ENCODE measurements around the gene TMEM255B.

The TMEM255B gene

DNA sequence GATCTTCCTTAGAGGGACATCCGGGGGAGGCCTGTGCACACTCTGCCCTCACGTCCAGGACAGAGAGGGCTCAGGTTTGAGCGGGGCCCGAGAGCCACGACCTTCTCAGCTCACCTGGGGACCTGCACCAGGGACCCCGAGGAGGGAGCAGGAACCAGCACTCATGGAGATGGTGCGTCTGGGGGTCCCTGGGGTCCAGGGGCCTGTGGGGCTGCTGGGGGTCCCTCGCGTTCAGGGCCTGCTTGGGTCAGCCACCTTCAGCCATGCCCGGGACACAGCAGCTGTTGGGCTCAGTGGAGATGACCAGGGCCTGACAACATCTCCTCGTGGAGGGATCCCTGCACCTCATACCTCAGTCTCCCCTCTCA is 47.1 kb downstream of the TMEM255B start:
- no peak for DNase-seq

- no peak for DNase-seq
These were observed 47.5 kb downstream of the TMEM255B start for GRCh38 chr13:113806526-113806925.

GRCh38 chr13:113808058-113808834 is 49.2 kb downstream of the TMEM255B start:
- DNase-seq, result no peak

DNA sequence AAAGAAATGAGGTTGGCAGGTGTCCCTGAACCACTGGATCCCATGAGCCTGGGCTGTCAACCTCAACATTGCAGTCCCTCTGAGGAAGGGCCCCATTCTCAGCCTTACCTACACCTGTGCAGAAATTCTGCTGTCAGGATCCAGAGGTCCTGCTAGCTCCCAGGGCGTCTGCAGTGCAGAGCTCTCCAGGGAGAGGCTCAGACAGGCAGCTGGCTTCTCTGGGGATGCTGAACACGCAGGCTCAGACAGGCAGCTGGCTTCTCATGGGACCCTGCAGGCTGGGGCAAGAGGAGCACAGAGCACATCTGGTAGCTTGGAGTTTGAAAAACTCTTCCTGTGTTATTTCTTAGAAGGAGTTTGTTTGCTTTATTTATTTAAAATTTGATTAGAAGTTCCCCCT is 50.9 kb downstream of the TMEM255B start:
- DNase-seq, result no peak

DNA sequence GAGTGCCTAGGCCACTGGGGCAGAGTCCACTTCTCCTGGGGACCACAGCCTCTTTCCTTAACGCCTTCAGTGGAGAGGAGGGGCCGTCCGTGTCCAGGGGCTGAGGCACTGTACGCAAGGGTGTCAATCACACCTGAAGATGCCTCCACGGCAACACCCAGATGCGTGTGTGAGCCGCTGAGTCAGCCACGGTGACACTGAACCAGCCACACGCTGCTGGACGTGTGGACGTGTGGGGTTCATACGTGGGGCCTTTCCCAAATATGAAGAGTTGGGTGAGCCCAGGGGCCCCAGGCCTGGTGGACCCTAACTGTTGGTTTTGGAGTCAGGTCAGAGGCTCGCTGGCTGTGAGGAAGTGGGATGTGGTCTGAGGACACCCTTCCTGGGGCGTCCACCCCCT is 51.6 kb downstream of the TMEM255B start:
- DNase-seq, result no peak

- DNase-seq, result no peak
These were observed 52.3 kb downstream of the TMEM255B start for GRCh38 chr13:113811081-113811928.

DNA sequence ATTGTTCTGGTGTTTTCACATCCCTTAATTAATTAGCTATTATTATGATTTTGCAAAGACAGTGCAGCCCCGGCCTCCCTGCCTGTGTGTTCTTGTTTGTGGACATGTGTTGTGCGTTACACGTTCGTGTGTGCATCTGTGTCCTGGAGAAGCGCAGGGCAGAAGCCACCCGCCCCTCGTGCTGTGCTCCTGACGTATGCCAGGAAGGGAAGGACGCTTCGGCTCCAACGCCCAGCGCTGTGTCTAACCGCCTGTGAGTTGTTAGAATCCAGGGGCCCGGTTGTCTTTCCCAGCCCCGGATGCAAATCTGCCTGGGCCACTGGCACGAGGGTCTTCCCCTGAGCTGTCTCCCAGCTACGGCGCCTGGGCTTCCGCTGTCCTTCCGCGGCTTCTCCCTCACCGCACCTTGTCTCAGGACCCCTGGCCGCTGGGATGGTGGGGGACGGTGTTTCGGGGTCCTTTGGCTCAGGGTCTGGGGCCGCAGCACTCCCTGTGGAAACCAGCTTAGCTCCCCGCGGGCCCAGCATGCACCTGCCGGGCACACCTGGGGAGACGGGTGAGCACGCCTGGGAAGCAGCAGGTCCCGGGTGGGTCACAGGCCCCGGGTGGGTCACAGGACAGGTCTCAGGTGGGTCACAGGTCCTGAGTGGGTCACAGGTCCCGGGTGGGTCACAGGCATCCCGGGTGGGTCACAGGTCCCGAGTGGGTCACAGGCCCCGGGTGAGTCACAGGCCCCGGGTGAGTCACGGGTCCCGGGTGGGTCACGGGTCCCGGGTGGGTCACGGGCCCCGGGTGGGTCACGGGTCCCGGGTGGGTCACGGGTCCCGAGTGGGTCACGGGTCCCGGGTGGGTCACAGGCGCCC is 53.4 kb downstream of the TMEM255B start:
- no peak for DNase-seq

DNA sequence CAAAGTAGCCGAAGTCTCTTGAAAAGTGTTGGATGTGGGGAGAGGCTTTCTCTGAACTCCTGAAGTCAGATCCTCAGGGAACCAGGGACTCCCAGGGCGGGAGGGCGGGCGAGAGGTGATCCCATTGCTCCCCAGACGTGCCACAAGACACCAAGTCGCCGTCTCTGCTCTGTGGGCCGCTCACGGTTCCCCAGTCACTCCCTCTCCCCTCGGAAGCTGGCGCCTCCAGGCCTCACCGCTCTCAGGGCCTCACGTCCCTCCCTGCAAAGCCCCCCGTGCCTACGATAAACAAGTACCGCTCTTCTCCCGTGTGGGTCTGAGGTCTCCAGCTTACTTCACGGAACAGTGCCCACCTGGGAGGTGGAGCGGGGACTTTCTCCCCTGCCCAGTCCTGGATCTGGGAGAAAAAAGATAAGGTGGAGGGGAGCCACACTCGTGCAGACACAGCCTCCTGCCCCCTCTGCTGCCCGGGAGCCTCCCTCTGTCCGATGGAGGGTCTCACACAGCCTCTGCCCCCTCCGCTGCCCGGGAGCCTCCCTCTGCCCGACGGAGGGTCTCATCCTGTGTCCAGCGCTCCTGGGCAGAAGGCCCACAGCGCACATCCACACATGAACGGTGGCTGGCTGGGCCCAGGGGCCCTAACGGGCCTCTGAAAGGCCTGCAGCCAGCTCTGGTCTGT is 54.2 kb downstream of the TMEM255B start:
- no peak for DNase-seq

- DNase-seq, result no peak
These were observed 54.9 kb downstream of the TMEM255B start for GRCh38 chr13:113813749-113814434.

DNA sequence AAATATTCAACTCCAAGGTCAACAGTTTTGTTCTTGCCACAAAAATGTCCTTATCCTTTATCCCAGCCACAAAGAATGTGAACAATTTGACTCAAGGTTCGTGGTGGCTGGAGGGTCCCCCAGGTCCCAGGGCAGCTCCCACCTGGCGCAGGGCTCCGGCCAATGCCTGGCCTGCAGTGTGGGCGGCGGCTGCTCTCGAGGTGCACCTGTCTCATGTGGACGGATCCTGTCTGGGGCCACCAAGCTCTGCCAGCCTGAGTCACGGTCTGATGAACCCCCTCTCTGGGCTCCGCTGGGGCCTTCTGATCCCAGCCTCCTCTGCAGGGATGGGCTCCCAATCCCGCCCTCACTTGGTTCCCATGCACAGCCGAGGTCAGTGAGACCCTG is 55.4 kb downstream of the TMEM255B start:
- DNase-seq, result no peak

GRCh38 chr13:113815151-113816058 is 56.4 kb downstream of the TMEM255B start:
- no peak for DNase-seq

- DNase-seq, result no peak
These were observed 57.4 kb downstream of the TMEM255B start for GRCh38 chr13:113816254-113816929.

DNA sequence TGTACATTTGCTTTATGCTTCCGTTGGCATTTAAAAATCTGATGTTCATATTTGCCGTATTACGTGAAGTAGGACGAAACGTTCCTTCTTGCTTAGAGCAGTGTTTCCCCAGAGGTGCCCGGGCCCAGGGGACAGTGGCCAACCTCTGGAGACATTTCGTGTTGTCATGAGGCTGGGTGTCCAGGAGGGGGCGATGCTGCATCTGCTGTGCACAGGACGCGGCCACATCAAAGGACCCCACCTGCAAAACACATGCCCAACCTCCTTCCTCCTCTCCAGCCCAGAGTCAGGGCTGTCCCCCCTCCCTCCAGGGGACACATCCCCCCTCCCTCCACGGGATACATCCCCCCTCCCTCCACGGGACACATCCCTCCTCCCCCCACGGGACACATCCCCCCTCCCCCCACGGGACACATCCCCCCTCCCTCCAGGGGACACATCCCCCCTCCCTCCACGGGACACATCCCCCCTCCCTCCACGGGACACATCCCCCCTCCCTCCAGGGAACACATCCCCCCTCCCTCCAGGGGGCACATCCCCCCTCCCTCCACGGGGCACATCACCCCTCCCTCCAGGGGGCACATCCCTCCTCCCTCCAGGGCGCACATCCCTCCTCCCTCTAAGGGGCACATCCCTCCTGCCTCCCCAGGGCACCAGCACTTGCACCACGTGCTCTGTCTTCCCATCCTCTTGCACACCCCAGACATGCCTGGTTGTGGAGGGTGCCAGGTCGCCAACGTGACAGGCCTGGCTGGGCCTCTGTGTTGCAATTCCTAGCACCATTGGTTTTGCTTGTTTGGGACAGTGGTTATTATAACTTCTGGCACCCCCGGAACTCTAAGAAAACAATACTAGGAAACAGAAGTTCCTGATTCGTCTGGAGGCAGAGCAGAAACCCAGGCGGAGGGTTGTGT is 58.2 kb downstream of the TMEM255B start:
- DNase-seq, result peak; percentile 54 to 71

- no peak for DNase-seq
These were observed 59.0 kb downstream of the TMEM255B start for GRCh38 chr13:113817860-113818691.

GRCh38 chr13:113818700-113819295 is 59.8 kb downstream of the TMEM255B start:
- no peak for DNase-seq

- no peak for DNase-seq
These were observed 60.3 kb downstream of the TMEM255B start for GRCh38 chr13:113819341-113819730.

Measured in NCI-H524 (cell line).